GM18951 (cell line): ENCODE data around the gene TEKT3.

Source experiments
- POLR2A ChIP-seq: IDR thresholded peaks from 4 replicates; pipeline ENCODE4 v1.6.1; 2011; ENCODE audit warnings: mild to moderate bottlenecking; ENCODE audit not compliant: insufficient read length, insufficient read depth; ENCODE audit errors: extremely low read depth
- in situ Hi-C: fragments of 300-500 bp; cut with MboI; formaldehyde crosslinking; loops from one replicate; pipeline ENCODE4 v1.12.0; 2022; ENCODE audit warnings: low sequenced_read_pairs, mixed read lengths, inconsistent platforms; ENCODE audit not compliant: unreplicated experiment

The TEKT3 gene

DNA sequence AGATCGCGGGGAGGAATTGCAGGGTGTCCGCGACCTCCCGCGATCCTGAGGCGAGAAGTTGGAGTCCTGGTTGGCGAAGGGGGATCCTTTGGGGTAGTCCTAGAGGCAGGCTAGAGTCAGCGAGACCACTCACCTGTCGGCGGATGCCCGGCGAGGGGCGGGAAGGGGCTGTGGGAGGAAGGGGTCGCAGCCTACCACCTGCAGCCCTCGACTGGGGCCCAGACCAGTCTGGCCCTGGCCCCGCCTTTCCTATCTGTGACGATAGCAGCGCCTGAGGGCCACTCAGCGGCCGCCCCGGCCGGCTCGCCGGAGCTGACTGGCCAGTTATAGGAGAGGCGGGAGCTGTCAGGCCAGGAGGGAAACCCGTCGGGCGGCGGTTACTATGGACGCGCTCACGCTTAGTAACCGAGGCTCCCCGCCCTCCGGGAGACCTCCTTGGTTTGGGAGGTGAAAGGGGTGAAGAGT, at the start of gene TEKT3:
Gene TEKT3 (minus strand): TSS at position 213 of the 465 bp plus-strand sequence. CDS start 10,012 bp downstream, outside the sequence.
- no peak for TF ChIP-seq POLR2A
- in situ Hi-C loops = no loop called here

DNA sequence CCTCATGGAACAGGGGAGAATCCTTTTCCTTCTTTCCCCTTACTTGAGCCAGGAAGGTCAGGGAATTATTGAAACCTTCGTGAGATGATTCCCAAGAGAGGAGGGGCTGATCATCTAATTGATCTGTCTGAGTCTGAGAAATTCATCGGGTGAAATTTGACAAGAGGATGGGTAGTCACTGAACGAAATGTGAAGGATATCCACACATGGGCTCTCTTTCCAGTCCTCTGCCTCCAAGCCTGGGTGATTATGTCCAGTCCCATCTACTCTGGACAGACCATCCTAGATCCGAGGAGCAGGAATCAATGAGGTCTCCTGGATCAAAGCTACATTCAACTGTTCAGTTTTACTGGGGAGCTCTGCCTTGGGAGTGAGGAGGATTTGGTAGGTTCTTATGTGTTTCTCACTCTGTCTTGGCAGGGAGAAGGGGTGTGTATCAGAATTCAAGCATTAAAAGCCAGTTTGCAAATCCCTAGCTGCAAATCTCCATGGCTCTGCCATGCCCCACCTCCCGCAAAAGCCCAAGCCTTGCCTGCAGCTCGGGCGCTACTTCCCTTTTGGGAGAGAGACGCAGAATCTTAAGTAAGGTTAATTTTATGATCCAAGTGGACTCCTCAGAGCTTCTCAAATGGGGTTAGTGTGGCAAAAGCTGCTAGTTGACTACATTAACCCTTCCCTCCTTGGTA, 47.1 kb upstream of the TEKT3 start:
- in situ Hi-C loops = no loop called here
- no peak for TF ChIP-seq POLR2A

DNA sequence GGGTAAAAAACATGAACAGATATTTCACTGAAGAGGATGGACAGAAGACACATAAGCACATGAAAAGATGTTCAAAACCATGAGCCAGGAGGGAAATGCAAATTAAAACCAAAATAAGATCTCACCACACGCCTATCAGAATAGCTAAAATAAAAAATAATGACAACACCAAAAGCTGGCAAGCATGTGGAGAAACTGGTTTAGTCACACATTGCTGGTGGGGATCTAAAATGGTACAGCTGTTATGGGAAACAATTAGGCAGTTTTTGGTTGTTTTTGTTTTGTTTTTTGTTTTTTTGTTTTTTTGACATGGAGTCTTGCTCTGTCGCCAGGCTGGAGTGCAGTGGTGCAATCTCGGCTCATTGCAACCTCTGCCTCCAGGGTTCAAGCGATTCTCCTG, 44.7 kb upstream of the TEKT3 start:
- in situ Hi-C loops = no loop called here
- TF ChIP-seq POLR2A = no peak

DNA sequence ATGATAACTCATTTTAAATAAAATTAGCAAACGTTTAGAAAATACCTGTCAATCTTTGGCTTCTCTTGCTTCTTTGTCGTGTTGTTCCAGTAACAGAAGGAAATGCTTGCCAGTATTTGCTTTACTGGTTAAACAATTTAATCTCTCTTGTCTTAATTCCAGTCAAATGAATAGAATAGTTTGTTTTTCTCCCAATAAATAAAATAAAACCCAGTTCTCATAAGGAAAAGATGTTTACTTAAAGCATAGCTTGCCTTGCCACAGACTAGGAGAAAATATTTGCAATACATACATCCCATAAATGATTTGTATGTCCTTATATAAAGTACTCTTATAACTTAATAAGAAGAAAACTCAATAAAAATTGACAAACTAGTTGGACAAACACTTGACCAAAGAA, 43.9 kb upstream of the TEKT3 start:
- no peak for TF ChIP-seq POLR2A
- in situ Hi-C loops = no loop called here

DNA sequence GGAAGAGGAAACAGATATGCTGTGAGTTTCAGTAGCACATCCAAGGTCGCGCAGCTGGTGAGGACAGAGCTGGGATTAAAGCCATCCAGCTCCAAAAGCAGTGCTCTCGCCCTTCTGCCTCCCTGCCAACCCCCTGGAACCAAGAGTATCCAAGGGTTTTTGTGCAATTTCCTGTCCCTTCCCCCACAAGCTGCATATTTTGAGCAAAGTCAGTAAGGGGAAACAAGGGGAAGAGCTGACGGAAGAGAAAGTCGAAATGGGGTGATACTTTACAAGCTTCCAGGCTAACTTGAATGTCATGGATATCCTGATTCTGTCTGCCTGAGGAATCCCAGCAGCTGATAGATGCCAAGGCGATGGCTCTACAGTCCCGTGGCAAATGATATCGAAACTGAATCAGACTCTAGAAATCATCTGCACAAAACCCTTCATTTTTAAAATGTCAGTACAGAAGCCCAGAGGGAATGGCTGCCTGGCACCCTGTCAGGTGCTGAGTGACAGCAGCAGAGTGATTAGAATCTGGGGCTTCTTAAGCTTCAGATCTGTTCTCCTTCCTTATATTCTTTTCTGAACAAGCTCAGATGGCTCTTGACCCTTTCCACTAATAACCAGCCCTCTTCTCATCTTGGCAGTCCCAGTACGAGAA, 42.9 kb upstream of the TEKT3 start:
- in situ Hi-C loops = no loop called here
- no peak for TF ChIP-seq POLR2A

DNA sequence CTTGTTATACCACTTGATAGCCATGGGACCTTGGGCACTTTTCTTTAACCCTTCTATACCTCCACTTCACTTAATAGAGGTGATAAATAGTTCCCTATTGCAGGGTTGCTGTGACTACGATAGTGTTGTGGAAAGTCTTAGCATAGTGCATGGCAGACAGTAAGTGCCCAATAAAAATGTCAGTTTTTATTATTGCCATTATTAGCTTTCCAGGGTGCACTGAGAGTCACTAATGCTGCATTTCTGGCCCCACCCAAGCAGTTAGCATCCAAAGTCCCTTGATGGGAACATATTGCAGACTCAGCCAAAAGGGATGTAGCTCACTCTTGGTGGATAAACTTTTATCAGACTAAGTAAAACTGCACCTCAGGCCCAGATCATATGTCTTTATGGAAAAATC, 41.5 kb upstream of the TEKT3 start:
- no peak for TF ChIP-seq POLR2A
- in situ Hi-C loops = no loop called here

DNA sequence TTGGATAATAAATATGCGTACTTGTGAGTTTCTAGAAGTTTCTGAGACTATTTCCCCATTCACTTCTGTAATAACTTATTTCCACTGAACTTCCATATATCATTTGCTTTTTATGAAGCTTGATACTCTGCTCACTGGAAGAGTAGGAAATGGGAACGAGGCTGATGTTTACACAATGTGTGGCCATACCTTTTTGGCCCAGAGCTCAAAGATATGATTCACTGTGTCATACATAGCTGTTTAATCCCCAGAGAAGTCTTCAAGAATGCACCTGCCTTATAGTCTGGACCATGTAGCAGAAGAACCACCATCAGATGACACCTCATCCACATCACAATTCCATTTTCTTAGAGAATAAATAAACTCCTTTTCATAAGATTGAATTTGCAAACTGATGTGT, 40.3 kb upstream of the TEKT3 start:
- in situ Hi-C loops = no loop called here
- TF ChIP-seq POLR2A = no peak

DNA sequence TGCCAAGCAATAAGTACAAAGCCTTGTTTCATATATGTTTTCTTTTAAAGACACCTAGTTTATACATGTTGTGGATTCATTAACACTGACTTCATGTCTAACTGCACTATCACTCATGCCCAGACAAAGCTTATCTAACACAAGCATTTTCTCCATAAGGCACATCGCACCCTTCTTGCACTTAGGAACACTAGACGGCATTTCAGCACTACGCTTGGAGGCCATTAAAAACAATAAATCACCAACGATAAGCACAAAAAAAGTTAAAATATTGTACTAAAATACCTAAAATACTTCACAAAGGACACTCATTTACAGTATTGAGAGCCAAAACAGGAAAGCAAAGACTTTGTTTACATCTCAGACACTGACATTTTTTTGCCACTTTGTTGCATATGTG, 39.0 kb upstream of the TEKT3 start:
- TF ChIP-seq POLR2A = no peak
- in situ Hi-C loops = no loop called here

DNA sequence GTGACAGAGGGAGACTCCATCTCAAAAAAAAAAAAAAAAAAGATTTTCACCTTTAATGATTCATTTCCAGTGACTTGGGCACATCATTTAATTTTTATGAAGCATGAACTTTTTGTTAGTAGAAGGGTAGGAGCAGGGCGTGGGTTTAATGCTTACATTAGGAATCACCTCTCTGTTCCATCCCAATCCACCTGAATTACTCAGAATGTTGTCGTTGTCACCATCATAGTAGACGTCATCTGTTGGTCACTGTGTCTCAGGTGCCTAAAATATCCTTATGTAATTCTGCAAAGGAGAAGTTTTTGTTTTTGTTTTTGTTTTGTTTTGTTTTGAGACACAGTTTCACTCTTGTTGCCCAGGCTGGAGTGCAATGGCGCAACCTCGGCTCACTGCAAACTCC, 38.3 kb upstream of the TEKT3 start:
- in situ Hi-C loops = no loop called here

DNA sequence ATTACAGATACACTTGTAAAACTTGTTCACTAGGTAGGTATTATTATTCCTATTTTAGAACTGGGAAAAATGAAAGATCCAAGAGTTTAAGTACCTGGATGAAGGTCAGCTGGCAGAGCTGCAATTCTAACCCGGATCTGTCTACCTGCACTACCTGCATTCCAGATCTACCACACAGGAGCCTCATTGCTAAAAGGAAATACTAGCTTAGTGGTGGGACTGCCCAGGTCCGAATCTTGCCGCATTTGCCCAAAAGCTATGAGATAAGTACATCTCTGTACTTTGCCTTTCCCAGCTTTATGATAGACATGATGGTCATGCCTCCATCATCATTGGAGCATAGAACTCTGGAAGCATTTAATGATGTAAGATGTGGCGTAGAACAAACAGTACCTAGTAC, 36.8 kb upstream of the TEKT3 start:
- in situ Hi-C loops = no loop called here
- no peak for TF ChIP-seq POLR2A

More for the DNA sequence above, 38.3 kb upstream of the TEKT3 start:
- TF ChIP-seq POLR2A = no peak

DNA sequence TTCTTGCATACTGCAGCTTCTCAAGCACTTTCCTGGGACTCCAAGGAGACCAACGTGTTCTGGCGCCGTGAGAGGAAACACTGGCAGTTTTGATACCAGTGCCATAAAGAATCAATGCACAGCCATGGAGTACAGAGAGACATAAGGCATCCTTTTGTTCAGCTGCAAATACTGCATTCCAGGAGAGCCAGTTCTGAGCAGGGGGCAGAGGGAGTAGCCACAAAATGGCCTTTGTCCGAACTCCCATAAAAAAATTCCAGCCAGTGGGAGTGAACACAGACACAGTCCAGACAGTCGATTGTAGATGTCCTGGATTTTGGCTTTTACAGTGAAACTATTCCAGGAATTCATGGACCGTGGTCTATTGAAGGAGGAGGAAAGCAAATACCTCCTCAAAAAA, 36.2 kb upstream of the TEKT3 start:
- in situ Hi-C loops = no loop called here
- TF ChIP-seq POLR2A = no peak

DNA sequence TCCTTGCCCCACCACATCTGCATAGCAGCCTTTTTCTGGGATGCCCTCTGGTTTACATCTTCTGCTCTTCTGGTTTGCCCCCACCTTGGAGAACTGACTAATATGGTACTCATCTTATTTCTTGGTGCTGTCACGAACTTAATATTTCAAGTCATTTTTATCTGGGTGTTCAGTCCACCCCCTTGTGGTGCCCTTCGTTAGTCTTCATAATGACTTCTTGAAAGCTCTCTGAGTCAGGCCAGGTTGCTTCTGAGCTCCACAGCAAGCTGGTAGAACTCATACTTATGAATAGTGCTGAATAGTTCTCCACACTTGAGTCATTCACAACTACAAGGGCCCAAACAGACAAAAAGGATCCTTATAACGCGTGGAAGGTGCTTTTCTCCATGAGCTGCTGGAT, 35.8 kb upstream of the TEKT3 start:
- in situ Hi-C loops = no loop called here
- no peak for TF ChIP-seq POLR2A

DNA sequence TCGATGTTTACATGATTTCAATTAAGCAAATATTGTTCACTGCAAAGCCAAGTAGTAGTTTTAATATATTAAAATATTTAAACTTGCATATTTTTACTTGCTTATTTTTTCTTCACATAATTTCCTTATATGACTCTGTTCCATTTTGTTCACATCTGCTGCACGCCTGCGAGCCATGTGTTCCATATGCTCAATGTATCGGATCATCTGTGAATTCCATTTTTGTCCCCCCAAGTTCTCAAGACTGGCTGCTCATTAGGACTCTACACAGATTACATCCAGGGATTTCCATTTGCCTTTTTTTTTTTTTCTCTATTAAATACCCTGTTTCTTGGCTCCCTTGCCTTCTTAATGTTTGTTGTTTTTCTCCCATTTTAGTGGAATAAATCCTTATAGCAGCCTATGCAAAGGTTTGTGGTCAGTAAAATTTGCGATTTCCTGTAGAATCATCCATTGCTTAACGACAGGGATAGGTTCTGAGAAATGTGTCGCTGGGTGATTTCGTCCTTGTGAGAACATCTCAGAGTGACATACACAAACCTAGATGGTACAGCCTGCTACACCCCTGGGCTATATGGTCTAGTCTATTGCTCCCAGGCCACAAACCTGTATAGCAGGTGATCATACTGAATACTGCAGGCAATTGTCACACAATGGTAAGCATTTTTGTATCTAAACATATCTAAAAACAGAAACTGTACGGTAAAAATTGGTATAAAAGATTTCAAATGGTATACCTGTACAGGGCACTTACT, 30.2 kb upstream of the TEKT3 start:
- no peak for TF ChIP-seq POLR2A
- in situ Hi-C loops = no loop called here

DNA sequence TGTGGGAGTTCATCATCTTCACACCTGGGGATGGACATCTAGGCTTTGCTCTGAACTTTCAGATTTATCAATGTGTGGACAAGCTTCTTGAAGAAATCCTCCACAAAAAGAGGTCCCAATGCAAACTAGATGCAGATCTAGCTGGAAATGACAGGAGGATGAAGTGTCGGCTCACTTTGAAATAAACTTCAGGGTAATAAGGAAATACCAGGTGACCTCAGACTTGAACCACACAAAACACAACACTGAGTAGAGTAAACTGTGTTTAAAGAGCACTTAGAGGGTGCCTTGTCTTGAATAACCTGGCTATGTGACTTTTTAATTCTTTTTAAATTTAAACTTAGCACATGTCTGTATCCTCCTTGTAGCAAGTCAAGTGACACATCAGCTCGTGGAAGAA, 27.2 kb upstream of the TEKT3 start:
- in situ Hi-C loops = no loop called here
- TF ChIP-seq POLR2A = no peak

DNA sequence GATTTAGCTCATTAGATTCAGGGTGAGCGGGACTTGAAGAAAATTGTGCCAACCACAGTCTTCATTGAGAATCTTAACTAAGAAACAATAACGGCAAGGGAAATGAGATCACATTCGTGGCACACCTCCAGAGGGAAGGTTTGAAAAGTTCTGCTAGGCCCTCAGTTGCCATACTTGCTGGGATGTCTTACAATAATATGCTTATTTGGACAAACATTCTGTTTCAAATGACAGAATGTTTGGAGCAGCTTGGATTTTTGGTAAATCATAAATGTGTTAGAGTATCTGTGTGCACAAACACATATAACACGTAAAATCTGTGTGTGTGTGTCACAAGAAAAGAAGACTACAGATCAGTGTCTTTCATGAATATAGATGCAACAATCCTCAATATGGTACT, 24.6 kb upstream of the TEKT3 start:
- no peak for TF ChIP-seq POLR2A
- in situ Hi-C loops = no loop called here
